Heart right ventricle (tissue), 16 donors: ENCODE data around the gene TMEM245. TPM values are rescaled to one million over a fixed set of nuclear protein-coding genes. Genes with fewer than 3 reads are reported as not detected.

Experiments
- ATAC-seq, 8 donors: fragments of 200-7000 bp; cut with Tn5 transposase; one replicate each; pipeline ENCODE4 v1.9.1; 2020; ENCODE audit warnings: mild to moderate bottlenecking in 8 of 8, moderate library complexity in 8 of 8, moderate number of reproducible peaks in 1 of 8
- DNase-seq, 2 donors: peaks; one replicate each; pipeline ENCODE4 v3.0.0-alpha.2; 2020
- H3K27ac ChIP-seq, 10 donors: fragments of 200-600 bp; sonication (generic) in 2 of 10; one replicate each; pipeline versions ENCODE4 v1.5.0 to v1.8.0; 2020 to 2022; ENCODE audit warnings: mild to moderate bottlenecking in 3 of 10
- H3K27me3 ChIP-seq, 7 donors: fragments of 200-600 bp; one replicate each; pipeline ENCODE4 v1.8.0; 2021 to 2022; ENCODE audit warnings: mild to moderate bottlenecking in 2 of 7
- H3K36me3 ChIP-seq, 9 donors: fragments of 200-600 bp; sonication (generic) in 1 of 9; one replicate each; pipeline versions ENCODE4 v1.5.0 to v1.8.0; 2020 to 2022; ENCODE audit warnings: mild to moderate bottlenecking in 2 of 9
- H3K4me1 ChIP-seq, 9 donors: fragments of 200-600 bp; sonication (generic) in 1 of 9; one replicate each; pipeline versions ENCODE4 v1.5.0 to v1.8.0; 2020 to 2022; ENCODE audit warnings: mild to moderate bottlenecking in 4 of 9
- H3K4me3 ChIP-seq, 10 donors: fragments of 200-600 bp; sonication (generic) in 2 of 10; one replicate each; pipeline versions ENCODE4 v1.5.0 to v1.8.0; 2020 to 2022; ENCODE audit warnings: mild to moderate bottlenecking in 7 of 10, moderate library complexity in 2 of 10
- H3K9me3 ChIP-seq, 11 donors: fragments of 200-600 bp in 10 of 11; sonication (generic) in 2 of 11; one replicate each; pipeline versions ENCODE4 v1.5.0 to v1.8.0; 2013 to 2022; ENCODE audit warnings: mild to moderate bottlenecking in 2 of 11, control low read depth in 1 of 11, moderate library complexity in 1 of 11
- CTCF ChIP-seq, 9 donors: fragments of 200-600 bp; sonication (generic) in 2 of 9; IDR thresholded peaks; one replicate each; pipeline versions ENCODE4 v1.5.0 to v1.8.0; 2021 to 2022; ENCODE audit warnings: antibody characterized with exemption in 9 of 9, mild to moderate bottlenecking in 5 of 9, moderate library complexity in 1 of 9
- WGBS, 2 donors: extraction: QIAGEN DNeasy Blood & Tissue Kit; methylation state at CpG; one replicate each; pipeline ENCODE4 v1.1.7; 2013; ENCODE audit warnings: inconsistent platforms in 1 of 2; 5-methylcytosine and 5-hydroxymethylcytosine counted together
- intact Hi-C, 10 donors: fragments of 100-400 bp; cut with DNase I; formaldehyde crosslinking; loops; one replicate each; pipeline versions ENCODE4 v1.11.1 to v1.14.2; 2022
- polyA plus RNA-seq, 2 donors: library from polyadenylated mRNA; stranded (reverse); fragments of 200-250 nt; gene quantifications; one replicate each; pipeline ENCODE4 v1.2.3, GENCODE V29; 2013
- total RNA-seq, 10 donors: library from RNA; stranded (reverse); fragmentation: NEBNext Ultra II Directional in 3 of 10; extraction: Animal tissue kit (Norgen Biotek cat#: 25700) in 3 of 10; gene quantifications; one replicate each; pipeline versions ENCODE4 v1.2.1 to v1.2.4, GENCODE V29; 2021 to 2023
- donor health status: Arrhythmogenic right ventricular cardiomyopathy.
- donor health status: ischemic (EF 13 %, LVEDD 7.1; RV severe dilation, severe dysfunction).
- donor health status: healthy with polysubstance abuse.
- donor health status: DM: no; HTN: yes; CAD: no.
- donor health status: DM: no; HTN: no; CAD: no.
- donor health status: ischemic (EF 25% LVEDD 6.9; RV normal size, moderate dysfunction).
- donor health status: ischemic (EF 25% LVEDD 5.7; RV mildly dilated, moderate dysfunction).
- donor health status: healthy.
- donor health status: DM: yes; HTN: yes; CAD: no.
- donor health status: Ischemic cardiomyopathy.
- donor health status: ischemic (EF 35%, LVEDD 5.7; RV mildly dilated, moderate dysfunction).
- donor health status: nonischemic (EF 11% LVEDD 7.7; RV severe dilation, severe dysfunction).
- donor health status: DM: yes; HTN: yes; CAD: no.
- donor health status: PGD.
- donor health status: ischemic (EF 29% LVEDD 5.4; RV normal size, mild dysfunction).
- donor health status: nonischemic (EF 23%, LVEDD 6.1; RV moderate dilation, normal function).

Gene TMEM245
- total and polyA plus RNA-seq, 12 donors, result 17.0 to 152 (median 96.2) TPM

- peak overlapping the region in 8 of 10 donors; percentile 14 to 91 (median 66) for H3K27ac ChIP-seq
- WGBS, 2 donors, result 81 to 97% methylated on average over 3 of the region's 3 CpGs
- intact Hi-C loops, result no loop called here
- H3K27me3 ChIP-seq, result no peaks in the 10 kb centered on the region
- H3K4me3 ChIP-seq, result no peak overlapping the region
- DNase-seq (no peak), ATAC-seq (no peak)
- peaks cover 0 to 31% (median 10%) of the 10 kb centered on the region in 9 donors for H3K36me3 ChIP-seq
- no peak for TF ChIP-seq CTCF (IDR thresholded peaks at IDR 0.05)
- peaks cover 0 to 7% (median 0%) of the 10 kb centered on the region in 11 donors for H3K9me3 ChIP-seq
- H3K4me1 ChIP-seq, result peaks cover 14 to 71% (median 67%) of the 10 kb centered on the region in 9 donors
Observed at GRCh38 chr9:109100543-109101201, 19.1 kb downstream of the TMEM245 start.

- Histone ChIP-seq H3K4me1 (peaks cover 14 to 88% (median 73%) of the 10 kb centered on the region in 9 donors), H3K36me3 (peaks cover 0 to 21% (median 0%) of the 10 kb centered on the region in 9 donors), H3K9me3 (peaks cover 0 to 7% (median 0%) of the 10 kb centered on the region in 11 donors), H3K27me3 (no peaks in the 10 kb centered on the region), H3K27ac (peak overlapping the region; percentile 45 to 91 (median 78)), H3K4me3 (no peak overlapping the region)
- DNase-seq (no peak), ATAC-seq (peak; percentile 7 to 53 (median 34))
- WGBS, 2 donors, result 36 to 49% methylated on average over 2 of the region's 2 CpGs
- intact Hi-C loops, result no loop called here
- peak in 1 of 9 donors; percentile 1 for TF ChIP-seq CTCF (IDR thresholded peaks at IDR 0.05)
Observed at GRCh38 chr9:109098960-109099308, 20.8 kb downstream of the TMEM245 start.

- H3K4me1 ChIP-seq, result peaks cover 14 to 94% (median 73%) of the 10 kb centered on the region in 9 donors
- intact Hi-C loops, result no loop called here
Observed at GRCh38 chr9:109098171-109098959, 21.4 kb downstream of the TMEM245 start.

More at GRCh38 chr9:109098171-109098959, 21.4 kb downstream of the TMEM245 start:
- DNase-seq (peak in 1 of 2 donors; percentile 24), ATAC-seq (peak; percentile 62 to 81 (median 68))
- Histone ChIP-seq H3K9me3 (peaks cover 0 to 6% (median 0%) of the 10 kb centered on the region in 11 donors), H3K36me3 (peaks cover 0 to 19% (median 0%) of the 10 kb centered on the region in 9 donors), H3K4me3 (no peak overlapping the region), H3K27ac (peak overlapping the region; percentile 45 to 91 (median 78)), H3K27me3 (no peaks in the 10 kb centered on the region)
- peak in 8 of 9 donors; percentile 14 to 58 (median 31) for TF ChIP-seq CTCF (IDR thresholded peaks at IDR 0.05)
- 26 to 31% methylated on average over 4 of the region's 4 CpGs for WGBS, 2 donors
